HG02759 (cell line): Measurements from ENCODE around the gene GRAMD4.

Source experiments
- ATAC-seq: cut with Tn5 transposase; IDR thresholded peaks from one replicate; pipeline ENCODE4 v1.9.1; 2021; ENCODE audit warnings: mild to moderate bottlenecking, moderate library complexity; ENCODE audit not compliant: unreplicated experiment

GRAMD4 gene

GRCh38 chr22:46596032-46596441 is 24.1 kb upstream of the GRAMD4 start:
- no peak for ATAC-seq

GRCh38 chr22:46596819-46597218 is 23.4 kb upstream of the GRAMD4 start:
- ATAC-seq = no peak

DNA sequence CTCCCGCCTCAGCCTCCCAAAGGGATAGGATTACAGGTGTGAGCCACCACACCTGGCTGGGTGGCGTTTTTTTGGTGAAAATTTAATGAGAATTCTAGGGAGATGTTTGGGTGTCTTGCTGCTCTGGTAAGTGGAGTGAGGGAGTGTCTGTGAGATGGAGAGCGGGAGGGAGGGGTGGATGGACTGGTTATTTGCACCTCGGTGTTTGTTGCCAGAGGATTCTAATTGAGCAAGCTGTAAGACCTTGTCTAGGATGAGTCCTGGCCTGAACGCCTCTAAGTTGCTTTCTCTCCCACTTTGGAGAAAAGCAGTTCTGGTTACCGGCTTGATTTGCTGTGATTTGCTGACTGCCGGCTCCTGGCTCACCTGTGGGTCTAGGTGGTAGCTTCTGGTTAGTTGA is 22.0 kb upstream of the GRAMD4 start:
- no peak for ATAC-seq

DNA sequence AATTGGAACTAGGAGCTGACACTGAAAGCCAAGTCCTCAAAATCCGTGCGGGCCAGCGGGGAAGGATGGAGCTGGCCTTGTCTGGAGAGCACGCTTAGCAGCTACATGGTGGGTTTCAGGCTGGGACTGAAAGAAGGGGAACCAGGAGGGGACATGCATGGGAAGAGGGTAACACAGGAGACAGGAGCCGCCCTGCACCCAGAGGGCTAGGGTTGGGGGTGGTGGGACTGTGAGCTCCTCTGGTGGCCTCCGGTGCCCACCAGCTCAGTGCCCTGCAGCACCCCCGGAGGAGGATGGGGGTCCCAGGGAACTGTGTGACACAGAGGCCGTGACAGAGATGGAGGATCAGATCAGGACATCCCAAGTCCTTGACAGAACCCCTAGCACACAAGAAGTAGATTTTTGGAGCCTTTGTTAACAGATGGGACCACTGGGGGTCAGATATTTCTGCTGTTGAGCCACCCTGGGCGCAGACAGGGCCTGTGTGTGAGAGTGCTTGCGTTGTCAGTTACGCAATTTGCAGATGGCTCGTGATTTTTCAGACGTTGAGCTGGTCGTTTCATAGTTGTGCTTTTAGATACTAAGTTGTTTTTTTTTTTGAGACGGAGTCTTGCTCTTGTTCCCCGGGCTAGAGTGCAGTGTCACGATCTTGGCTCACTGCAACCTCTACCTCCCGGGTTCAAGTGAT is 21.3 kb upstream of the GRAMD4 start:
- ATAC-seq = no peak

GRCh38 chr22:46600273-46600796 is 19.9 kb upstream of the GRAMD4 start:
- ATAC-seq = no peak

DNA sequence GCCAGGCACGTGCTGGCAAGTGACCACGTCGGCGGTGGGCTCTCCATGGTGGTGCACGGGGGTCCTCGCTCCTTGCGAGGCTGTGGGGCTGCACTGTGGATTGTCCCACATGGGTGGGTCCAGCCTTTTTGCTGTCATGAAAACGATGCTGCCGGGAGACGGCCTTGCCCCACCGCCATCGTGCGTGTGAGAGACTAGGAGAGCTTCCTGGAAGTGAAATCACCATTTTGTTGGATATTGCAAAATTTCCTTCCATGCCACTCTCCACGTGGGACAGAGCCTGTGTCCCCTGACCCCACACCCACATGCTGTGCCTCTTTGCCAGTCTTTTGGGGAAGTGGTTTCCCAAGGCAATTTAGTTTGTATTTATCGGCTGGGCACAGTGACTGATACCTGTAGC is 18.2 kb upstream of the GRAMD4 start:
- no peak for ATAC-seq

- ATAC-seq = no peak
Observed at GRCh38 chr22:46604306-46604690, 15.9 kb upstream of the GRAMD4 start.

GRCh38 chr22:46605117-46605516 is 15.1 kb upstream of the GRAMD4 start:
- no peak for ATAC-seq

- no peak for ATAC-seq
Observed at GRCh38 chr22:46606886-46607285, 13.3 kb upstream of the GRAMD4 start.

DNA sequence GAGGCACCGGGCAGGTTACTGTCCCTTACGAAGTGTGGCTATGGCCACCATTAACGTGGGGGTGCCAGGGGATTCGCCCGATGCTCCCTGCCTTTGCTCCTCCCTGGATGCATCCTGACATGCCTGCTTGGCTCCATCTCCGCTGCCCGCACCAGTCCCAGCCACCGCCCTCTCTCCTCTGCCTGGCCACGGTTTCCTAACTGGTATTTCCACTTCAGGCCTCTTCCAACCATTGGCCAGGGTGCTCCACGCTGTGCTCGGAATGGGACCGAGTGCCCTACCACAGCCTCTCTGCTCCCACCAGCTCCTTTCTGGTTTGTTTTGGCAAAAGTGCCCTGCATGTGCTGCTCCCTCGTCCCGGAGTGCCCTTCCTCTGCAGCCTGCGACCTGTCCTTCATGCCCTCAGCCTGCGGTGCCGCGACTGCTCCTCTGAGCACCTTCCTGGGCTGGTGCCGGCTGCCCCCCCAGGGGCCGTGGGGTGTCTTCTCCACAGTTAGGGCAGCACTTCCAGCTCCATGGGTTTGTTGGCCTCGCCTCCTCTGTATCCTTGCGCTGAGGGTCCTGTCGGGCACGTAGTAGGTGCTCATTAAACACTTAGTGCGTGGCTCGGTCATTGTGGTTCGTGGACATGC is 12.6 kb upstream of the GRAMD4 start:
- ATAC-seq = no peak

- no peak for ATAC-seq
Observed at GRCh38 chr22:46609175-46609690, 11.0 kb upstream of the GRAMD4 start.

- no peak for ATAC-seq
Observed at GRCh38 chr22:46609724-46610201, 10.4 kb upstream of the GRAMD4 start.

GRCh38 chr22:46610356-46610755 is 9.8 kb upstream of the GRAMD4 start:
- ATAC-seq = no peak

DNA sequence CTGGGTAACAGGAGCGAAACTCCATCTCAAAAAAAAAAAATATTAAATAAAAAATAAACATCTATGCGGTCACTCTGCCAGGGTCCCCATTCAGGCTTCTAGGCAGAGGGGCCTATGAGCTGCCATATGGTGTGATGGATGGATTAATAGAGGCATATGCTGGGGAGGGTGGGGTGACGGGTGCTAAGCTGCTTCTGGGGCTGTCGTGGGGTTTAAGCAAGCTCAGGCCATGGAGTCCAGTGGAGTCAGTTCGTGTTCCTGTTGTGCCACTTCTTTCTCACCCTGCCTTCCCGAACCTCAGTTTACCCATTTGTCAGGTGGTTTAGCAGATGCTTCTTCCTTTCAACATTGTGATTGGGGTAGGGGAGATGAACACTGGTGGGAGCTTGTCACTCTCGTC is 9.0 kb upstream of the GRAMD4 start:
- no peak for ATAC-seq

GRCh38 chr22:46612341-46612903 is 7.8 kb upstream of the GRAMD4 start:
- no peak for ATAC-seq

GRCh38 chr22:46612904-46613605 is 7.1 kb upstream of the GRAMD4 start:
- ATAC-seq = peak; percentile 11

DNA sequence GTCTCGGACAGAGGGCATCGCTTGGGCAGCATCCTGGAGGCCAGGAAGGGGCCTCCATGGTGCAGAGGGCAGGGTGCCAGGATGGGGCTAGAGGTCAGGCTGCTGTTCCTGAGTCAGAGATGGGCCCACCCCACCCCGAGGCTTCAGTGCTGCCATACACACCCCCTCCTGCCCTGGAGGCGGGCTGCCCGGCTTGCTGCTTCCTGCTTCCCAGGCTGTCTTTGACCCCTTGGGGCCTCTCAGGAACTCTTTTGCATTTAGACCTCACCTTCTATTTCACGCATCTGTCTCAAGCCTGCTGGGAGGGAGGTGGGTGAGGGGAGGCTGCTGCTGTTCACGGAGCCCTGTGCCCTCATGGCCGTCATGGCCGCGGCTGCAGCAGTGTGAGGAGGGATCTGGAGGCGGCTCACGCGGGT is 6.6 kb upstream of the GRAMD4 start:
- ATAC-seq = peak; percentile 56

- ATAC-seq = no peak
Observed at GRCh38 chr22:46614025-46614931, 5.9 kb upstream of the GRAMD4 start.

DNA sequence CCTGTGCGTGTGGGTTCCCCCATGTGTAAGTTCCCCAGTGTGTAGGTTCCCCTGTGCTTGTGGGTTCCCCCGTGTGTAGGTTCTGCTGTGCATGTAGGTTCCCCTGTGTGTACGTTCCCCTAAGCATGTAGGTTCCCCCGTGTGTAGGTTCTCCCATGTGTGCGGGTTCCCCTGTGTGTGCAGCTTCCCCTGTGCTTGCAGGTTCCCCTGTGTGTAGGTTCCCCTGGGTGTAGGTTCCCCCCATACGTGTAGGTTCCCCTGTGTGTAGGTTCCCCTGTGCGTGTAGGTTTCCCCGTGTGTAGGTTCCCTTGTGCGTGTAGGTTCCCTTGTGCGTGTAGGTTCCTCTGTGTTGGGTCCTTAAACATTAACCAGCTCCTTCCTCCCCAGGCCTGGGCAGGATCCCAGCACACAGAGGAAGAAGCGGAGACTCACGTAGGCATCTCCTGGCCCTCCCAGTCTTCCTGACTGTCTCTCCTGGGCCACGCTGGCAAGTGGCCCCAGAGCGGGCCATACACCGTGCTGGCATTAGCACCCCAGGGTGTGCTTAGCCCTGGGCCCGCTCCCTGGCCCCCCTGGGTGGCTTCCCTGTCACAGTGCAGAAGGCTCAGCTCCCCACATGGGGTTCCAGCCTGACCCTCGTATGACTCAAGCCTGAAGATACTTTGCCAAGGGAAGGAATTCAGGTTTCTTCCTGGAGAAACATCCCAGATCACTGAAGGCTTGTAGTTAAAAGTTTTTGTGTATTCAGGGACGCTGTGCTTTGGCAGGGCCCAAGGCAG is 2.8 kb upstream of the GRAMD4 start:
- ATAC-seq = no peak
